SU-DHL-6 (cell line): Measurements from ENCODE around the gene FSIP1.

Experiments
- H2AFZ ChIP-seq: fragments of 200-600 bp; sonication (generic); 2 replicates; pipeline ENCODE4 v1.6.1; 2014; ENCODE audit warnings: low read depth, mild to moderate bottlenecking, moderate library complexity, mixed read lengths, antibody characterized with exemption, low read length; ENCODE audit not compliant: severe bottlenecking
- H3F3A ChIP-seq: fragments of 200-600 bp; shearing (Covaris generic); 2 replicates; pipeline ENCODE4 v1.6.0; 2016; ENCODE audit warnings: antibody characterized with exemption, mild to moderate bottlenecking; ENCODE audit not compliant: insufficient read depth
- H3K27ac ChIP-seq: fragments of 200-600 bp; sonication (generic); 2 replicates; pipeline ENCODE4 v1.5.1; 2016; ENCODE audit warnings: low read depth, mild to moderate bottlenecking, low read length, moderate library complexity, mixed read lengths
- H3K27me3 ChIP-seq: fragments of 200-600 bp; sonication (generic), shearing (Covaris generic); 2 replicates; pipeline ENCODE4 v1.6.0; 2014; ENCODE audit warnings: mild to moderate bottlenecking, low read length
- H3K36me3 ChIP-seq: fragments of 200-600 bp; sonication (generic); 2 replicates; pipeline ENCODE4 v1.6.1; 2014; ENCODE audit warnings: mild to moderate bottlenecking, low read length, mixed read lengths
- H3K4me2 ChIP-seq: fragments of 300-600, 200-600 bp; shearing (Covaris generic), sonication (generic); 2 replicates; pipeline ENCODE4 v1.6.0; 2014; ENCODE audit warnings: low read length, low read depth, mild to moderate bottlenecking; ENCODE audit not compliant: poor library complexity, severe bottlenecking
- H3K4me3 ChIP-seq: fragments of 200-600 bp; sonication (generic); 2 replicates; pipeline ENCODE4 v1.5.1; 2014; ENCODE audit warnings: antibody characterized with exemption, low read length, mild to moderate bottlenecking, mixed read lengths; ENCODE audit not compliant: insufficient read depth, poor library complexity, severe bottlenecking
- H3K79me2 ChIP-seq: fragments of 200-600 bp; sonication (generic); 2 replicates; pipeline ENCODE4 v1.6.1; 2014; ENCODE audit warnings: mild to moderate bottlenecking, low read length, moderate library complexity; ENCODE audit not compliant: insufficient read depth
- H3K9ac ChIP-seq: fragments of 200-600 bp; sonication (generic); 2 replicates; pipeline ENCODE4 v1.7.0; 2014; ENCODE audit warnings: mild to moderate bottlenecking, low read length
- H3K9me2 ChIP-seq: fragments of 200-600 bp; sonication (generic); replicated peaks from 2 replicates; pipeline ENCODE4 v1.6.1; 2014; ENCODE audit warnings: low read length; ENCODE audit not compliant: insufficient read depth
- H3K9me3 ChIP-seq: fragments of 200-600 bp; sonication (generic); 2 replicates; pipeline ENCODE4 v1.6.1; 2014; ENCODE audit warnings: low read length, mixed read lengths; ENCODE audit not compliant: insufficient read depth
- H4K20me1 ChIP-seq: fragments of 200-600 bp; sonication (generic); 2 replicates; pipeline ENCODE4 v1.6.1; 2014; ENCODE audit warnings: low read depth, mild to moderate bottlenecking, antibody characterized with exemption, low read length, moderate library complexity, mixed read lengths
- CTCF ChIP-seq: fragments of 200-600 bp; sonication (generic); IDR thresholded peaks from one replicate; pipeline ENCODE4 v1.5.1; 2017; ENCODE audit warnings: antibody characterized with exemption, mild to moderate bottlenecking, low read length, moderate library complexity; ENCODE audit not compliant: insufficient read depth, poor library complexity, severe bottlenecking
- EZH2phosphoT487 ChIP-seq: fragments of 200-600 bp; sonication (generic), shearing (Covaris generic); conservative IDR thresholded peaks from 2 replicates; pipeline ENCODE4 v1.6.1; 2018; ENCODE audit warnings: mild to moderate bottlenecking, antibody characterized with exemption, low read length, moderate library complexity, mixed read lengths

FSIP1 gene

GRCh38 chr15:39672666-39673065 is 110.0 kb downstream of the FSIP1 start:
- H3K9ac ChIP-seq, result no peak overlapping the region
- H4K20me1 ChIP-seq, result no peaks in the 10 kb centered on the region
- H3K27ac ChIP-seq, result no peak overlapping the region
- TF ChIP-seq CTCF (no peak), EZH2phosphoT487 (no peak)
- no peaks in the 10 kb centered on the region for H3K27me3 ChIP-seq
- no peaks in the 10 kb centered on the region for H3F3A ChIP-seq
- H2AFZ ChIP-seq, result no peak overlapping the region
- no peaks in the 10 kb centered on the region for H3K36me3 ChIP-seq
- H3K4me2 ChIP-seq, result no peak overlapping the region
- no peaks in the 10 kb centered on the region for H3K79me2 ChIP-seq
- no peaks in the 10 kb centered on the region for H3K9me3 ChIP-seq
- H3K9me2 ChIP-seq, result no peaks in the 10 kb centered on the region
- no peak overlapping the region for H3K4me3 ChIP-seq

- TF ChIP-seq CTCF, result no peak
- no peak for TF ChIP-seq EZH2phosphoT487
- Histone ChIP-seq H4K20me1 (no peaks in the 10 kb centered on the region), H2AFZ (no peak overlapping the region), H3K79me2 (no peaks in the 10 kb centered on the region), H3F3A (no peaks in the 10 kb centered on the region), H3K4me2 (no peak overlapping the region), H3K9me2 (no peaks in the 10 kb centered on the region), H3K27me3 (no peaks in the 10 kb centered on the region), H3K27ac (no peak overlapping the region), H3K9ac (no peak overlapping the region), H3K4me3 (no peak overlapping the region), H3K36me3 (no peaks in the 10 kb centered on the region), H3K9me3 (no peaks in the 10 kb centered on the region)
These were observed 110.5 kb downstream of the FSIP1 start for GRCh38 chr15:39672184-39672583.

- H3K9me3 ChIP-seq, result no peaks in the 10 kb centered on the region
- TF ChIP-seq CTCF (no peak), EZH2phosphoT487 (no peak)
- no peak overlapping the region for H3K9ac ChIP-seq
- H3K27me3 ChIP-seq, result 0 out of 2 replicates have a peak, but pooled peaks cover 3% of the 10 kb centered on the region
- no peaks in the 10 kb centered on the region for H3K9me2 ChIP-seq
- H3K4me2 ChIP-seq, result no peak overlapping the region
- H3K36me3 ChIP-seq, result no peaks in the 10 kb centered on the region
- no peak overlapping the region for H2AFZ ChIP-seq
- no peak overlapping the region for H3K27ac ChIP-seq
- H3F3A ChIP-seq, result no peaks in the 10 kb centered on the region
- no peak overlapping the region for H3K4me3 ChIP-seq
- no peaks in the 10 kb centered on the region for H4K20me1 ChIP-seq
- H3K79me2 ChIP-seq, result no peaks in the 10 kb centered on the region
These were observed 112.0 kb downstream of the FSIP1 start for GRCh38 chr15:39670687-39671086.

- Histone ChIP-seq H3K27ac (no peak overlapping the region), H3K36me3 (no peaks in the 10 kb centered on the region), H3K9me2 (no peaks in the 10 kb centered on the region), H3K79me2 (no peaks in the 10 kb centered on the region), H3K4me2 (no peak overlapping the region), H3K27me3 (0 out of 2 replicates have a peak, but pooled peaks cover 3% of the 10 kb centered on the region), H3K9ac (no peak overlapping the region), H2AFZ (no peak overlapping the region), H3F3A (no peaks in the 10 kb centered on the region), H4K20me1 (no peaks in the 10 kb centered on the region), H3K4me3 (no peak overlapping the region), H3K9me3 (no peaks in the 10 kb centered on the region)
- no peak for TF ChIP-seq EZH2phosphoT487
- no peak for TF ChIP-seq CTCF
These were observed 113.0 kb downstream of the FSIP1 start for GRCh38 chr15:39669661-39670060.
